Left lung (tissue), 10 donors: Measurements from ENCODE around the gene CBX1. TPM values are rescaled to one million over a fixed set of nuclear protein-coding genes. Genes with fewer than 3 reads are reported as not detected.

Source experiments
- ATAC-seq: fragments of 200-7000 bp; cut with Tn5 transposase; one replicate; pipeline ENCODE4 v1.9.1; 2020; ENCODE audit warnings: moderate library complexity
- DNase-seq, 4 donors: peaks; one replicate each; pipeline ENCODE4 v3.0.0-alpha.2; 2013 to 2020
- H3K27ac ChIP-seq, 2 donors: fragments of 200-600 bp; sonication (generic) in 1 of 2; one replicate each; pipeline versions ENCODE4 v1.5.0 to v1.8.0; 2020 to 2021
- H3K27me3 ChIP-seq, 2 donors: fragments of 200-600 bp; sonication (generic) in 1 of 2; one replicate each; pipeline versions ENCODE4 v1.5.0 to v1.8.0; 2020 to 2021
- H3K36me3 ChIP-seq, 2 donors: fragments of 200-600 bp; sonication (generic) in 1 of 2; one replicate each; pipeline versions ENCODE4 v1.5.0 to v1.8.0; 2020 to 2021
- H3K4me1 ChIP-seq, 2 donors: fragments of 200-600 bp; one replicate each; pipeline ENCODE4 v1.8.0; 2021
- H3K4me3 ChIP-seq, 2 donors: fragments of 200-600 bp; sonication (generic) in 1 of 2; one replicate each; pipeline versions ENCODE4 v1.5.0 to v1.8.0; 2020 to 2021; ENCODE audit warnings: mild to moderate bottlenecking in 1 of 2
- H3K9me3 ChIP-seq, 2 donors: fragments of 200-600 bp; sonication (generic) in 1 of 2; one replicate each; pipeline versions ENCODE4 v1.5.0 to v1.8.0; 2020 to 2021
- CTCF ChIP-seq, 2 donors: fragments of 200-600 bp; sonication (generic) in 1 of 2; IDR thresholded peaks; one replicate each; pipeline versions ENCODE4 v1.5.0 to v1.8.0; 2021; ENCODE audit warnings: antibody characterized with exemption in 2 of 2
- intact Hi-C, 2 donors: fragments of 100-400 bp; cut with DNase I; formaldehyde crosslinking; loops; one replicate each; pipeline versions ENCODE4 v1.11.2 to v1.14.2; 2022
- polyA plus RNA-seq, 6 donors: library from polyadenylated mRNA; unstranded; fragments of 120-200 nt; gene quantifications; one replicate each; pipeline ENCODE4 v1.2.1, GENCODE V29; 2013; ENCODE audit not compliant: insufficient read length in 6 of 6
- total RNA-seq, 2 donors: library from RNA; stranded (reverse); fragmentation: NEBNext Ultra II Directional; extraction: Animal tissue kit (Norgen Biotek cat#: 25700); gene quantifications; one replicate each; pipeline ENCODE4 v1.2.1, GENCODE V29; 2021
- donor health status: DM: no; HTN: yes; CAD: no.
- donor health status: DM: no; HTN: no; CAD: no.

The CBX1 gene
- total and polyA plus RNA-seq, 8 donors, result 43.0 to 213 (median 165) TPM

DNA sequence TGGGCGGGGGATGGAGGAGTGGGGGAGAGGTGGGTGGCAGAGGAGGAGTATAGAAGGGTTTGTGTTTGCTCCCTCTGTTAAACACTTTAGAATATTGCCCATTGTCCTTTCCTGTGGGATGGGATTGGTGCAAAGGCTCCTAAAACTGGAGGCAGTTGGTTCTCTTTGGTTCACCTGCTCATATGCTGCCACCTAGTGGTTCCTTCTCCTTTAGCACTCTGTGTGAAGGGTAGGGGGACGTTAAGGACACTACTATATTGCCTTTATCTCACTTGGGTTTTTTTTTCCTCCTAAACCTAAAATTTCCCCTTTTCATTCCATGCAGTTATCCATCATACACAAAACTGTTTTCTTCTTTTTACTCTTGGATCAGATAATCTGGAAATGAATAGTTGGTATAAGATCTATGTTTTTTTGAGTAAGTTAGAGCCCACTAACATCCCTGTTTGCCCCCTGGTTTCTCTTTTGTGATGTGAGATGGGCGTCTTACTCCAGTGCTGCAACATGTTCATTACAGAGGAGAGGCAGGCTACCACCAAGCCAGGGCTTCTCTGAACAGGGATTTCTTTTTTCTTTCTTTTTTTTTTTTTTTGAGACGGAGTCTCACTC, 30.0 kb upstream of the CBX1 start:
- Histone ChIP-seq H3K27ac (no peak overlapping the region), H3K4me1 (no peaks in the 10 kb centered on the region), H3K36me3 (peaks cover 0 to 9% of the 10 kb centered on the region in 2 donors), H3K9me3 (no peaks in the 10 kb centered on the region), H3K27me3 (no peaks in the 10 kb centered on the region), H3K4me3 (no peak overlapping the region)
- peak; percentile 82 to 87 for TF ChIP-seq CTCF (IDR thresholded peaks at IDR 0.05)
- ATAC-seq, result peak; percentile 93
- intact Hi-C loops, result loop anchor here (10.0 kb wide), 2 partner anchors 57 to 107 kb away; no protein-coding TSS in a partner anchor
- peak in 2 of 4 donors; percentile 63 to 80 for DNase-seq

DNA sequence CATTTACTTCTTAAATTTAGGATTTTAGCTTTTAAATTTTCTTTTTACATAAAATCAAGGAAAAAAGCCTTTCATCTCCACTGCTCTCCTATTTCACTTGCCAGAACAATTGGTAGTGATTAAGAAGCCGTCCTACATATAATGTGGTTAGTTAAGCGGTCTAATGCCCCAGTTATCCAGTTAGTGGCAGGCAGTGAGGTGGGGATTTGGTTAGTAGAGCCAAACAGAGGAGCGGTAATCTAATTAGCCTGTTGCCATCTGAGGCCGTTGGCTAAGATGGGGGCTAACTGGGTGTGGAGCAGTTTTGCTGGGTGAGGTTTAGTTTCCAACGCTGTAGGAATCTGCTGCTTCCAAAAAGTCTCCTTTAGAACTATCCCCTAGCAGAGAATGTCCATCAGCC, 28.7 kb upstream of the CBX1 start:
- ATAC-seq, result no peak
- Histone ChIP-seq H3K9me3 (no peaks in the 10 kb centered on the region), H3K36me3 (peaks cover 0 to 22% of the 10 kb centered on the region in 2 donors), H3K27me3 (no peaks in the 10 kb centered on the region), H3K4me3 (no peak overlapping the region), H3K4me1 (no peaks in the 10 kb centered on the region), H3K27ac (no peak overlapping the region)
- no peak for TF ChIP-seq CTCF (IDR thresholded peaks at IDR 0.05)
- intact Hi-C loops, result loop anchor here (10.0 kb wide), 2 partner anchors 55 to 105 kb away; no protein-coding TSS in a partner anchor
- DNase-seq, result no peak

DNA sequence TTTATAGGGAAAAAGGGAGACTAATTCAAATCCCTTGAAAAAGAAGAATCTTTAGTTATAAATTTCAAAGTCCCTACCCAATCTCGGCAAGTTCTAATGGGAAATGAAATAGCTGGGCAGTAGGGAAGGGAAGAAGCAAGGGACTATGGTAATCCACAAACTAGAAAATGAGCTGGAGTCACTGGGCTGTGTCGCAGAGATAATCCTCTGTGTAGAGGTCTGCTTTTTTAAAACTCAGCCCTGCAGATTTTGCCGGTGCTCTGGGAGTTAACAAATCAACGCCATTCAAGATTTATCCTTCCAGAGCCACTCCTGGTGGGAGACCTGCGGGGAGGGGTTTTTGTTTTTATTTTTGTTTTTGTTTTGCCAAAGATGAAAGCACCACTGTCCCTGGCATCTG, 27.1 kb upstream of the CBX1 start:
- intact Hi-C loops, result loop anchor here in 1 of 2 donors (10.0 kb wide), 1 partner anchor 104 kb away; no protein-coding TSS in a partner anchor
- no peaks in the 10 kb centered on the region for H3K27me3 ChIP-seq
- H3K9me3 ChIP-seq, result no peaks in the 10 kb centered on the region
- peaks cover 0 to 38% of the 10 kb centered on the region in 2 donors for H3K36me3 ChIP-seq
- DNase-seq (no peak), ATAC-seq (no peak)
- no peaks in the 10 kb centered on the region for H3K4me1 ChIP-seq
- no peak overlapping the region for H3K4me3 ChIP-seq
- no peak for TF ChIP-seq CTCF (IDR thresholded peaks at IDR 0.05)
- no peak overlapping the region for H3K27ac ChIP-seq

GRCh38 chr17:48127371-48128051, 26.2 kb upstream of the CBX1 start:
- peak; percentile 35 for ATAC-seq
- intact Hi-C loops, result loop anchor here in 1 of 2 donors (10.0 kb wide), 1 partner anchor 103 kb away; no protein-coding TSS in a partner anchor

More at GRCh38 chr17:48127371-48128051, 26.2 kb upstream of the CBX1 start:
- H3K27ac ChIP-seq, result no peak overlapping the region
- no peak overlapping the region for H3K4me3 ChIP-seq
- H3K9me3 ChIP-seq, result no peaks in the 10 kb centered on the region
- no peaks in the 10 kb centered on the region for H3K4me1 ChIP-seq
- peaks cover 0 to 47% of the 10 kb centered on the region in 2 donors for H3K36me3 ChIP-seq
- H3K27me3 ChIP-seq, result no peaks in the 10 kb centered on the region
- TF ChIP-seq CTCF (IDR thresholded peaks at IDR 0.05), result no peak
- DNase-seq, result no peak
